NCI-H2196 (cell line): ENCODE results near the gene SDHB.

Experiments used
- DNase-seq: peaks from one replicate; lab custom pipeline; 2025; ENCODE audit not compliant: unreplicated experiment; lab: John Stamatoyannopoulos, UW

The SDHB gene

GRCh38 chr1:17013491-17014320 lies 40.1 kb downstream of the SDHB start:
- DNase-seq: no peak

DNA sequence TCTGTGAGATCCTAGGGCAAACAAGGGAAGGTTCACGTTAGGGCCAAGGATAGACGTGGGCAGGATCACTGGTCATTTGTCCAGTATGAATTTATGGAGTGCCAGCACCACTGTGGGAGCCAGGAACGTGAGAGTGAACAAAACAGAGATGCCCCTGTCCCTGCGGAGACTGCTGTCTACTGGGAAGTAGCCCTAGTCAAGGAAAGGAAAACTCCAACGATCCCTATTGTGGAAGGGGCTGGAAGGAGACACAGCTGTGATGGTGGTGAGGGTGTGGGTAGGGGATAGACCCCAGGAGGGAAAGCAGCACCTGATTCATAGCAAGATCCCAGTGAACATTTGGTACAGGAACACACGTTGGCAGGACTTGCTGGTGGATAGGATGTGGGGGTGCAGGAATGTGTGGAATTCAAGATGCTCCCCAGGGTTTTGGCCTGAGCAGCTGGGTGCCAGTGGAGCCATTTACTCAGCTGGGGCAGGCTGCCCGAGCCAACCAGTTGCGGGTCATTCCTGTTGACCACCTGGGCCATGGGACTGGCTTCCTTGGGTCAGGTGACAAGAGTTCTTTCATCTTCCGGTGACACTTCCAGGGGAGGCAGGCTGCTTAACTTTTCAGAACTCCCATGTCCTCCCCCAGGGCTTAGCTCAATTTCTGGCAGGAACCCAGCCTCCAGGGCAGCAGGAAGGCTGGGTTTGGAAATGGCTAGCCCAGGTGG lies 40.9 kb downstream of the SDHB start:
- DNase-seq: no peak

- peak; percentile 91 for DNase-seq
These were observed 42.2 kb downstream of the SDHB start, which contains the start of gene ATP13A2 for GRCh38 chr1:17011439-17012307. TSS of gene ATP13A2 (minus strand) at chr1:17011928. CDS start at chr1:17011738, 190 bp downstream.

GRCh38 chr1:17011092-17011438 lies 42.8 kb downstream of the SDHB start:
- no peak for DNase-seq

- no peak for DNase-seq
These were observed 44.1 kb downstream of the SDHB start for GRCh38 chr1:17009706-17010105.

GRCh38 chr1:17008208-17008855 lies 45.5 kb downstream of the SDHB start:
- no peak for DNase-seq

DNA sequence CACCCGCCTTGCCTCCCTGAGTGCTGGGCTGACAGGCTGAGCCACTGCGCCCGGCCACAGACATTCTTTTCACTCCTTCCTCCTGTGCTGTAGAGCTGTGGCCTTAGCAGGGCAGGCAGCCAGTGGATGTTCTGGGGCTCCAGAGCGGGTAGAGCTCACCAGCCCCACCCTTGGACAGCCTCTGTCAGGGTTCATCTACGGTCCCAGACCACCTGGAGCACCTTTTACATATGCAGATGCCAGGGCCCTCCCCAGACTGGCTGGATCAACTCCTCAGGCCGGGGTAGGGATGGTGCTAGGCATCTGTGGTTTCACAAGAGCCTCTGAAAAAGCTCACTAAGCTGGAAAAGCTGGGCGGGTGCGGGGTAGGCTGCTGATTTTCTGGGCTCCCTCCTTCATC lies 46.7 kb downstream of the SDHB start:
- no peak for DNase-seq

DNA sequence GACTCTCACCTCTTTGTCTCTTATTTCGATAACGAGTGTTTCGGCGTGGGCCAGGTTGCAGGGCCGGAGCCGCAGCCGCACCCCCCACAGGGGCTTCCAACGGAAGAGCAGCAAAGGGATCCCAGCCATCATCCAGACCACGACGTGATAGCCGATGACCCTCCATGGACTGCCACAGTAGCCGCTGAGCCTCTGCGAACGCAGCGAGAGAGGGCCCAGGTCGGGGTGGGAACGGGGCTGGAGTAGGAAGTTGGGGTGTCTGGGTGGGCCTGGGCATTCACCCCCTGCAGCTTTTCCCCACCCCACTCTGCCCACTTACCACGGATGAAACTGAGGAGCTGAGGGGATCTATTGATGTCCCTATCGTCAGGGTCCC lies 48.5 kb downstream of the SDHB start:
- DNase-seq: no peak

DNA sequence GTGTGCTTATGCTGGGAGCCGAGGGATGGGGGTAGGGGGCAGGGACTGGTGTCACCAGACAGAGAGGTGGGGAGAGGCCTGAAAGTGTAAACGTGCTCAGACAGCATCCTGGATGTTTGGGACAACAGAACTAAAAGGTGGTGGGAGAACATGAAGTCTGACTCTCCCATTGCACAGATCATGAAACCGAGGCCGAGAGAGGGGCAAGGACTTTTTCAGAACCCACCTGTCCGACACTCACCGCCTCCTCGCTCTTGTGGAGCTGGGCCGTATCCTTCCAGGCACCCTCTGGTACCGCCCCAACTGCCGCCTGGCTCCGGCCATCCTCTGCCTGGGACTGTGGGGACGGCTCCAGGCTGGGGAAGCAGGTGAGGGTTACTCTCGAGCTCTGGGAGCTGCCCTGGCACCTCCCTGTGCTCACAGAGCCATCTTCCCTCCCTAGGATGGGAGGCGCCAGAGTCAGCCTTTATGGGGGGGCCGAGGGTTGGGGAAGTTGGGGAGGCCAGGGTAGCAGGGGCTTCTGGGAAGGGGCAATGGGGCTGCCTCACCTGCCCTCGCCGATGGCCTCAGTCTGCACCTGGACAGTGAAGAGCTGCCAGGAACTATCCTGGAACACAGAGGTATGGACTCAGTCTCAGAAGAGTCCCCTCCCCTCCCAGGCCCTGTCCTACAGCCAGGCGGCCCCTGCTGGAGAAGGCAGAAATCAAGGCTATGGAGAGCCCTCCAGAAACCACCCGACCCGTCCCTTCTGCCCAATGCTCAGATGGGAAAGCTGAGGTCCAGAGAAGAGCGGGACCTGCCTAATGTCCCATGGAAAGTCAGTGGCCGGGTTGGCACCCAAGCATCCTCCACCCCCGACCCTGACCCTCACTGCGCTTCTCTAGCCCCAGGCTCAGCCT lies 49.1 kb downstream of the SDHB start:
- DNase-seq: no peak

DNA sequence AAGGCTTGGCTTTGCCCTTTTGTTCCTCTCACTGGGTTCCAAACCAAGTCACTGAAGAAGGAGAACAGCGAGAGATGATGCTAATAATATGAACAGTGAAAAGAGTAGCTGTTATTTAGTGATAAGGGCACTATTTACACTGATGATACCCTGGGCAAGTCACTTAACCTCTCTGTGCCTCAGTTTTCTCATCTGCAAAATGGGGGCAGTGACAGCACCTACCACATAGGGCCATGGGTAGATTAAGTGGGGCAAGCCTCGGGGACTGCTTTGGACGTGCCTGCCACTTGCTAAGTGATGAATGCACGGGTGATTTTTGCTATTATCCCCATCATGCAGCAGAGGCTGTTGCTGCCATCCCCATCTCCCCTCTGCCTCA lies 51.3 kb downstream of the SDHB start:
- no peak for DNase-seq

DNA sequence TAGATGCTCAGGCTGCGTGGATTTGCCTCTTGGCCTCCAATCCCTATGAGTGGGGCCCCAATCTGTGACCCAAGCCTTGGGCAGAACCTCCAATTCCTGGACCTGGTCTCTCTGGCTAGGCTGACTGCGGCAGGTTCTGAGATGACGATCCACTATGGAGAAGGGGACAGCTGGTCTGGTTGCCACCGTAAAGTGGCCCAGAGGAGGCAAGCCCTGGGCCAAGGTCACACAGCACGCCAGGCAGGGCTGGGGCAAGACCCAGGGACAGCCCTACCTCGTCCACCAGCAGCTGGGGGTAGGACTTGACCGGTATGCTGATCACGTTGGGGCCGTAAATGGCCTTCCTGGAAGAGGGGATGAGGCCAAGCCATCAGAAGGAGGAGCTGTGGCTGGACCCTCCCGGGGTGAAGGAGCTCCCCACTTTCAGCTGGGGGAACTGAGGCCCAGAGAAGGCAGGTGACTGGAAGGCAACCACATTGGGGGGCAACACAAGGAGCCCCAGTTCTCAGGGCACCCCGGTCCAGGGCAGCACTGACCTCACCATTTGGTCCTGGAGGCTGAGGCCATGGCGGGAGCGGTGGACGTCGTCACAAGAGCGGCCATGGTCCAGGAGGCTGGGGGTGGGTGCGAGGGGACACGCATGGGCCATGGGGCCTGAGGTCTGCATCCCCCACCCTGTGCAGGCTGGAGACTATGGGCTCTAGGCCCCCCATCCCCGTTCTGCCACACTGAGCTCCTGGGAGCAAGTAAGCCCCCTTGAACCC lies 51.9 kb downstream of the SDHB start:
- no peak for DNase-seq

DNA sequence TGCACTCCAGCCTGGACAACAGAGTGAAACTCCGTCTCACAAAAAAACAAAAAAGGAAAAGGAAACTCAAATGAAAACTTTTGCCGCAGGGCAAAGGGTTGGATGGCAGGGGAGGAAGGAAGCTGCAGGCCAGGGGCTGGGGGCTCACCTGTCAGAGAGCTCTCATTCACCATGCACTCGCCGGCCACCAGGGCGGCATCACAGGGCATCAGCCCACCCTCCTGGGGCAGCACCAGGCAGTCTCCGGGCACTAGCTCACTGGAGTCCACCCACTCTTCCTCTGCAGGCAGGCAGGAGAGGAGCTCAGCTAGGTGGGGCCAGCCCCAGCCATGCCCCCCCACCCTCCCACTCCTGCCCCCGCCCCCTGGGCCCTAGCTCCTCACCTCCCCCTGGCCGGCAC lies 54.0 kb downstream of the SDHB start:
- DNase-seq: no peak

GRCh38 chr1:16998589-16998988 lies 55.2 kb downstream of the SDHB start:
- no peak for DNase-seq

- DNase-seq: no peak
These were observed 57.0 kb downstream of the SDHB start for GRCh38 chr1:16996845-16997244.

DNA sequence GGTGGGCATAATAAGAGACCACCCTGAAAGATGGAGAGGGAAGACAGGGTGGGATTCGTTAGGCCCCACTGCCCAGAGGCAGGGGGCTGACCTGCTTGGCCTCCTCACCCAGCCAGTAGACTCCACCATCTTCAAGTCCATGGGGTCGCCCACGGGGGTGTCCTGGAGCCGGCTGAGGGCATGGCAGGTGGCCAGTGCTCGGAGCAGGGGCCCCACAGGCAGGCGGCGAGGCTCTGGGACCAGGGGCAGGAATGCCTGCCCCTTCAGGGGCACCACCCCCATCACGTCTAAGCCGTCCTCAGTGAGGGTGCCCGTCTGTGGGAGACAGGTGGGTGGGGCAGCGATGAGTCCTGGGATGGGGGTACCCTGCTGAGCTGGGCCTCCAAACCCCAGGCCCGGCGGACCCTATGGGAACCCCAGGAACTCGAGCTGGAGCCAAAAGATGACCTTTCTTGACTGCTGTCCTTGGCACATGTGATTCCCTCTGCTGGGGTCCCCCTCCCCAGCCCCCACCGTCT lies 60.3 kb downstream of the SDHB start:
- no peak for DNase-seq

GRCh38 chr1:16992675-16993074 lies 61.2 kb downstream of the SDHB start:
- no peak for DNase-seq

DNA sequence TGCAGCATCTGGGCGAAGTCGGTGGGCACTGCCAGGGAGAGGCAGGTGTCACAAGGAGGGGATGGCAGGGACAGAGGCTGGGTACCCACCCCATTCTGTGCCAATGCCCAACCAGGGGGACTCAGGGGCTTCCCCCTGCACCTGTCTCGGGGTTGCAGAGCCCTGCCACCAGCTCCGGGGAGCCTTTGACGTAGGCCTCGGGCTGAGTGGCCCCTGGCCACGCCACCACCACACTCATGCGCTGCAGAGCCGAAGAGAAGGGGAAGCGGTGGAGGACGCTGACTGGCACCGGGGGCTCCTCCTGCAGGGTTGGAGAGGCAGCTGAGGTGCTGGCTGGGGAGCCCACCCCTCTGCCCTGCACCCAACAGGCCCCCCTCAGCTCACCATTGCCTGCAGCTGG lies 61.7 kb downstream of the SDHB start:
- DNase-seq: no peak

- no peak for DNase-seq
These were observed 62.3 kb downstream of the SDHB start for GRCh38 chr1:16991571-16991970.
